Testis (tissue), 2 donors: ENCODE measurements around the gene GPD1L.

ENCODE experiments used
- CTCF ChIP-seq, 3 experiments: fragments of 450-650 bp in 2 of 3; fragments of 200-600 bp in 1 of 3; sonication (generic) in 1 of 3; IDR thresholded peaks; one replicate each; pipeline ENCODE4 v1.5.1; 2016 to 2019; ENCODE audit warnings: antibody characterized with exemption in 3 of 3, mild to moderate bottlenecking in 2 of 3, moderate library complexity in 1 of 3
- POLR2A ChIP-seq: fragments of 450-650 bp; IDR thresholded peaks from one replicate; pipeline ENCODE4 v1.6.1; 2017; ENCODE audit warnings: antibody characterized with exemption, mild to moderate bottlenecking, moderate library complexity

GRCh38 chr3:32078085-32078634 lies 28.3 kb upstream of the GPD1L start:
- TF ChIP-seq CTCF (IDR thresholded peaks at IDR 0.05) = no peak
- TF ChIP-seq POLR2A = no peak
